HG03575 (cell line): Measurements from ENCODE around the gene RPS3A.
"Not testable (repeated sequence)": the region's sequence is repeated elsewhere in the genome, so short reads cannot be mapped to it uniquely, and the experiment has no call there.

ENCODE experiments used
- ATAC-seq: cut with Tn5 transposase; IDR thresholded peaks from one replicate; pipeline ENCODE4 v1.9.1; 2021; ENCODE audit not compliant: unreplicated experiment, insufficient number of reproducible peaks, low FRiP score; ENCODE audit errors: extremely low read depth

RPS3A gene

DNA sequence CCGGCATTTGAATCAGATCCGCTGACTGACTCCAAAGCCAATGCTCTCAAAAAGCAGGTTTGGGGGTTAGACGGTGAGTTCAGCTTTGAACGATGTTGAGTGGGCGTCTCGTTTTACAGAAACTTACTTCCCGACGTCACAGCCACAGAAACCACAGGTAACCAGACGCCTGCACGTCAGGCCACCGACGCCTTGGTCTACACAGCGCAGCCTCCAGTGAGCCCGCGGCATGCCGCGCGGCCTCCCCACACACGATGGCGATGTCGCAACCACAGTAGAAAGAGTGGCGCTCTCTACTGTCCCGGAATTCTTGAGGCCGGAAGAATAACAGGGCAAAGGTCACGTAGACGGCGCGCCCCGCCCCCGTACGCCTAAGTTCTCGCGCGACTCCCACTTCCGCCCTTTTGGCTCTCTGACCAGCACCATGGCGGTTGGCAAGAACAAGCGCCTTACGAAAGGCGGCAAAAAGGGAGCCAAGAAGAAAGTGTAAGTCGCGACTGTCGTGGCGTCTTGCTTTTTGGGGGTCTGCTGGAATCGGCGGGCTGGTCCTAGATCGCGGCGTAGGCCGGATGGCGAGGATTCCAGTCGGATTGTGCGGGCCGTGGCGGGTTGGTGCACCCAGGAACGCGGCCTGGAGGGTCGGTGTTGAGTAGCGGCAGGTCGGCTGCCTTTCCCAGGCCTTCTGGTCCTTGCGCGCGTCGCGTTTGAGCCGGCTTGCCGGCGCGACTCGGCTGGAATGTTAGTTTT, at the start of gene RPS3A:
Gene RPS3A (plus strand): TSS at position 400 of the 747 bp plus-strand sequence. CDS start 25 bp downstream, at position 425.
- ATAC-seq = peak; percentile 80

DNA sequence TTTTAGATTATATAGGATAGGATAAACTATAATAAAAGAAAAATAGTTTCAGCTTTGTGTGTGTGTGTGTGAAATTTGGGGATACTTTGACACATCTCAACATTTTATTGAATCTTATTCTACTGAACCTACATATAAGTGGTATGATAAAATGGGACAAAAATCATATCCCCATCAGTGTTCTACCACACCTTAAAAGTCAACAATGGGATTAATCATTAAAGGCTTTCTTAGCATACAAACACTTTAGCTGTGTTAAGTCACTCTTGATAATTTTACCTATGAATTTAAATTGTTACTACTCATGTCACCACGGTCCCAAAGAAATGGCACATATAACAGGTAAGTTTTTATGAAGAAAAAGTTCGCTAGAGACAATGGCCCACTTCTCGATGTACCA, 46.6 kb upstream of the RPS3A start:
- no peak for ATAC-seq

DNA sequence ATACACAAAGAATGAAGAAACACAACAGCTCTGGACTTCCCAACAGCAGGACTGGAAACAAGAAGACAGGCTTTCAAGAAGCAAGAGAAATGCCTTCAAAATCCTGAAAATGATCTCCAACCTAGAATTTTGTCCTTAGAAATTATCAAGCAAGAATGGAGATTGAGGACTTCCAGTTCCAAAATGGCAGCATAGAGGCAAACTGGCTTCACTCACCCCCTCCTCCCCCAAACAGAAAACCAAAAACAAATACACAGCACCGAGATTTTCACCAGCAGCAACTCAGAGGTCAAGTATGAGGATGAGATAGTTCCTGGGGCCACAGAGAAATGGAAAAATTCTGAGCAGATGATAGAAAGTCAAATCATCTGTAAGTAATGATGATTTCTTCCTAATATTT, 43.9 kb upstream of the RPS3A start:
- ATAC-seq = no peak

DNA sequence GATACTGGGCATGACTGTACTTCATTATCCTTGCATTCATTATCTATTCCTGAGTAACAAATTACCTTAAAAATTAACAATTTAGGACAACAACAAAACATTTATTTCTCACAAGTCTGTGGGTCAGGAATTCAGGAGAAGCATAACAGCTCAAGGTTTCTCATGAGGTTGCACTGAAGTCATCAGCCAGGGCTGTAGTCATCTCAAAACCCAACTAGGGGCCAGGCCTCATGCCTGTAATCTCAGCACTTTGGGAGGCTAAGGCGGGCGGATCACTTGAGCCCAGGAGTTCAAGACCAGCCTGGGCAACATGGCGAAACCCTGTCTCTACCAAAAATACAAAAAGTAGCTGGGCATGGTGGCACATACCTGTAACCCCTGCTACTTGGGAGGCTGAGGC, 36.3 kb upstream of the RPS3A start:
- not testable (repeated sequence) for ATAC-seq

DNA sequence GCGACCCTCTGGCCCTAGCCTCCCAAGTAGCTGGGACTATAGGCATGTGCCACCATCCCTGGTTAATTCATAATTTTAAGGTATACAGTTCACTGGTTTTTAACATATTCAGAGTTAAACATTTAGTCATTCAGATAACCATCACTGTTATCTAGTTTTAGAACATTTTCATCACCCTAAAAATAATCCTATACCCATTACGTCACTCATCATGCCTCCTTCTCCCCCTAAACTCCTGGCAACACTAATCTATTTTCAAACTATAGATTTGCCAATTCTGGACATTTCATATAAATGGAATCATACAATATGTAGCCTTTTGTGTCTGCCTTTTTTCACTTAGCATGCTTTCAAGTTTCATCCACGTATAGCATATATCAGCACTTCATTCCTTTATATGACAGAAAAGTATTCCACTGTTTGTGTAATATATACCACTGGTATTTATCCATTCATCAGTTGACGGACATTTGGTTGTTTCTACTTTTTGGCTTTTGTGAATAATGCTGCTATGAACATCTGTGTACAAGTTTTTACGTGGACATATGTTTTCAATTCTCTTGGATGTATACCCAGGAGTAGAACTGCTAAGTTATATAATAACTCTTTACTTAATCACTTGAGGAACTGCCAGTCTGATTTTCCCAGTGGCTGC, 32.0 kb upstream of the RPS3A start:
- no peak for ATAC-seq

DNA sequence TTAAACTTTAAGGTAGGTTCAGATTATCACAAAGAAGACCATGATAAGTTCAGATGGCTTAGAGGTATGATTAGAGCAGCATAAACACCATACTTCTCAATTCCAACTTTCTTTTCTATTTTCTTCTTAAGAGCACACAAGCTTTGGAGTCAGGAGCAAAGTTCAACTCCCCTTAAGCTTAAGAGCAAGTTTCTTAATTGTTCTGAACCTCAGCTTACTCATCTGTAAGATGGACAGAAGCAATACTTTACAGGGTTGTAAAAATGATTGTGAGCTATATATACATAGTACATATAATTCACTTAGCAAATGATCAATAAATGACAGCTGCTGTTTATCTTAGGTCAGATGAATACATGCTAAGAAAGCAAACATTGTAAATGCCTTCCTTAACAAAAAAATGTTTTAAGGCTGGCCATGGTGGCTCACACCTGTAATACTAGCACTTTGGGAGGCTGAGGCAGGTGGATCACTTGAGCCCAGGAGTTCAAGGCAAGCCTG, 25.0 kb upstream of the RPS3A start:
- ATAC-seq = no peak

DNA sequence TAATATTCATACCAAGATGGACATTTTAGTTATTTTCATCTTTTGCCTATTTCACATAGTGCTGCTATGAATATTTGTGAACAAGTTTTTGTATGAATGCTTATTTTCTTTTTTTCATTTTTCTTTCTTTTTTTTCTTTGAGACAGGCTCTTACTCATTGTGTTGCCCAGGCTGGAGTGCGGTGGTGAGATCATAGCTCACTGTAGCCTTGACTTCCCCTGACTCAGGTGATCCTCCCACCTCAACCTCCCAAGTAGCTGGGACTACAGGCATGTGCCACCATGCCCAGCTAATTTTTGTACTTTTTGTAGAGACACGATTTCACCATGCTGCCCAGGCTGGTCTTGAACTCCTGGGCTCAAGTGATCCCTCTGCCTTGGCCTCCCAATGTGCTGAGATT, 21.4 kb upstream of the RPS3A start:
- not testable (repeated sequence) for ATAC-seq

DNA sequence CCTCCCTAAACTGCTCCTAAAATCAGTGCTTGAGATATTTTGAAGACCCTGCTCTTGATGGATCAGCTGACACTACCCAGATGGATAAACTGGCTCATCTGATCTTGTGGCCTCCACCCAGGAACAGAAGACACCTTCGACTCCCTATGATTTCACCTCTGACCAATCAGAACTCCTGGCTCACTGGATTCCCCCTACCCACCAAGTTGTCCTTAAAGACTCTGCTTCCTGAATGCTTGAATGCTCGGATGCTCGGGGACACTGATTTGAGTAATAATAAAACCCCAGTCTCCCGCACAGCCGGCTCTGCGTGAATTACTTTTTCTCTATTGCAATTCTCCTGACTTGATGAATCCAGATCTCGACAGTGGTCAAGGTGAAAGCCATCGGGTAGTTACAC, 12.0 kb upstream of the RPS3A start:
- no peak for ATAC-seq

DNA sequence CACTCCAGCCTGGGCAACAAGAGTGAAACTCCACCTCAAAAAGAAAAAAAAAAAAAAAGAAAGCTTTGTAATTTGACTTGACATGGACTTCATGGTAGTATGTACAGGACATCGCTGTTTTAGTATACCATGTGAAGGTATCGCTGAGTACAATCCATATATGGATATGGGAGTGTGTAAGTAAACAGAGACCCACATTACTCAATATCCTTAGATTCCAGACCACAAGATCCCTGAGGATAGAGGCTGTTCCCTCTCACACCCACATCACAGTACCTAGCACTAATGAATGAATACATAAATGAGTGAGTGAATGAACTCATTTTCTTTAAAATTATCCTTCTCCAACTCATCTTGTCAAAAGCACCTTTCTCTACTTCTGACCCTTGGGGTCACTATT, 8.4 kb upstream of the RPS3A start:
- no peak for ATAC-seq

DNA sequence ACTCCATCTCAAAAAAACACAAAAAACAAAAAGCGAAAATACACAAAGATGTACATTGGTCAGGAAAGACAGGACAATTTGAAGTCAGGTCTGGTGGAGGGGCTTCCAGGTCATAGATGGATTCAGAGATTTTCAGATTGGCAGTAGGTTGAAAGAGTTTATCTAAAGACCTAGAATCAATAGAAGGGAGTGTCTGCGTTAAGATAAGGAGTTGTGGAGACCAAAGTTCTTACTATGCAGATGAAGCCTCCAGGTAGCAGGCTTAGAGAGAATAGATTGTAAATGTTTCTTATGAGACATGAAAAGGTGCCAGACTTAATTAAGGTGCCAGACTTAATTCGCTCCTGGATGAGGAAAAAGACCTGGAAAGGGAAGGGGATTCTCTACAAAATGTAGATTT, 6.9 kb upstream of the RPS3A start:
- ATAC-seq = no peak

DNA sequence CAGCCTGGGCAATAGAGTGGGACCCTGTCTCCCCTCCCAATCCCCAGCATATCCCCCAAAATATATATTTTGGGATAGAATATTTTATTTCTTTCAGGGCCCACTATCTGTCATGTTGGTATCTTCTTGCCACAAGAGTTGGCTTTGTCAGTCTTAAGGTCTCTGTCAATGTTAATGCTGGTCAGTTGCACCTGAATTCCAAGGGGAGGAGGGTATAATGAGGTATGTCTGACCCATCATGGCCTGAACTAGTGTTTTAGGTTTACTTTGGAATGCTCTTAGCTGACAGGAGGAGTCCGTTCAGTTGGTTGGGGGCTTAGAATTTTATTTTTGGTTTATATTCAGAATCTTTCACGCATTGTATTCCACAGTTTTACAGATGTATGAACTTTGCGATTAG, 6.2 kb upstream of the RPS3A start:
- ATAC-seq = no peak

DNA sequence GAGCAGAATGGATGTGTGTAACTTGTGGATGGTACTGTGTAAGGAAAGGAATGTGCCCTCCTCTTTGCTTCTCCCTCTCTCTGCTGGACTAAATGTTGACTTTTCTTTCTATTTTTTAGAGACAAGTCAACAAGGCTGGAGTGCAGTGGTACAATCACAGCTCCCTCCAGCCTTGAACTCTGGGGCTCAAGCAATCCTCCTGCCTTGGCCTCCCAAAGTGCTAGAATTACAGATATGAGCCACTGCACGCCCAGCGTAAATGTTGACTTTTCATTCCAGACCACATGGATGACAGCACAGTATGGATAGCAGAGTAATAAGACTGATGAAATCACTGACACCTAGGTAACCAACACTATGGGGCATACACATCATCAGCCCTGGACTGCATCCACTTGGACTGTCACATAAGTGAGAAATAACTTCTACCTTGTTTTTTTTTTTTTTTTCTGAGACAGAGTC, 5.1 kb upstream of the RPS3A start:
- no peak for ATAC-seq

DNA sequence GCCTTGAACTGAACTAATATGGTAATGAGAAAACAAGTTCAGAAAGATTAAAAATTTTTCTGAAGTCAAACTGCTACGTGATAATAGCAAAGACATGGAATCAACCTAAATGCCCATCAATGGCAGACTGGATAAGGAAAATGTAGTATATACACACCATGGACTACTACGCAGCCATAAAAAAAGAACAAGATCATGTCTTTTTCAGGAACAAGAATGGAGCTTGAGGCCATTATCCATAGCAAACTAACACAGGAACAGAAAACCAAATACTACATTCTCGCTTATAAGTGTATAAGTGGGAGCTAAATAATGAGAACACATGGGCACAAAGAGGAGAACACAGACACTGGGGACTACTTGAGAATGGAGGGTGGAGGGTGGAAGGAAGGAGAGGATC, 4.3 kb upstream of the RPS3A start:
- no peak for ATAC-seq

DNA sequence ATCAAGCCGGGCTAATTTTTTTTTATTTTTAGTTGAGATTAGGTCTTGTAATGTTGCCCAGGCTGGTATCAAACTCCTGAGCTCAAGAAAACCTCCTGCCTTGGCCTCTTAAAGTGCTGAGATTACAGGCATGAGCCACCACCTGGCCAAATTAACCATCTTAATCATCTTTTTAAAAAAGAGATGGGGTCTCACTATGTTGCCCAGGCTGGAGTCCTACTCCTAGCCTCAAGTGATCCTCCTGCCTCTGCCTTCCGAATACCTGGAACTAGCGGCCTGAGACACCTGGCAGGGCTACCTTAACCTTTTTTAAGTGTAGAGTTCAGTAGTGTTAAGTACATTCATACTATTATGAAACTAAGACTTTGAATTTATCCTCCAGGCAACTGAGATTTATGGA, 1.7 kb upstream of the RPS3A start:
- no peak for ATAC-seq

DNA sequence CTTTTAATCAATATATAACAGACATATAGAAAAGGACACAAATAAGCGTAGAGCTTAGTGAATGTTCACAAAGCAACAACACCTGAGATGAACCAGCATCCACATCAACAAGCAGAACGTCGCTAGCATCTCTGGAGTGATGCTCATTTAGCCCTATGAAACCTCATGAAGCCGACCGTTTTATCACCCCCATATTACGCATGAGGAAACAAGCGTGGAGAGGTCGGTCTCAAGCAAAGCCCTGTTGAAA, 524 bp upstream of the RPS3A start:
- no peak for ATAC-seq

DNA sequence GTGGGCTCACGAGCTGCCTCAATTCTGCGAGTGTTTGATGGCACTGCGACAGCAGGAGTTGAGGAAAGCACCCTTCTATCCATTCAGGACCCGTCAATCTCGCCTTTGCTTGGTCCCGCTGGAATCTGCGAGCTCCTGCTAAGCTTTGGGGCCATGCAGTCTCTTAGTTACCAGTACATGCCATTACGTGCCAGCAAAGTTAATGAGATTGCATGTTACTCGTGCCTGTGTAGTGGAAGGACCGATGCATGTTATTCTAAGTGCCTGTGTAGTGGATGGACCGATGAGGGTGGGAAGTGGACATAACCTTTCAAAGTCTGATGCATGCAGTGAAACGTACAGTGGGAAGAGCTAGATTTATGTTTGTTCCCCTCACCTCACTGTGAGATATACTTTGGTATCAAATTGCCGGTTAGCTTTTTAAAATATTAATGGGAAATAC, 569 bp downstream of the RPS3A start:
- ATAC-seq = no peak

DNA sequence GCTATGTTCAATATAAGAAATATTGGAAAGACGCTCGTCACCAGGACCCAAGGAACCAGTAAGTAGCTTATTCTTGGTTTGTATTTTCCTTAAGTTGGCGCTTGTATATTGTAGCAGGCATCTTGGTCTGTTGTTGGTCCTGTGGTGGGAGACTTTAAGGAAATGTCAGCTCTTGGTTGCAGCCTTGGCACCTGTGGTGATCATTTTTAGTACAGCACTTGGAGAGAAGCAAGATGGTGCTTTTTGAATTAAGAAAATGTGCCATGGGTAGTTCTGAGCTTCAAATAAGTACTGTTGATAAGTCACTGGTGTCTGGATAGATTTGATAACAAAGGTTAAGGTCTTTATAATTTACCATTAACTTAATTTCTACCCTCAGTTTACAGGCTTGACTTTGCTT, 1.1 kb downstream of the RPS3A start:
- ATAC-seq = no peak

DNA sequence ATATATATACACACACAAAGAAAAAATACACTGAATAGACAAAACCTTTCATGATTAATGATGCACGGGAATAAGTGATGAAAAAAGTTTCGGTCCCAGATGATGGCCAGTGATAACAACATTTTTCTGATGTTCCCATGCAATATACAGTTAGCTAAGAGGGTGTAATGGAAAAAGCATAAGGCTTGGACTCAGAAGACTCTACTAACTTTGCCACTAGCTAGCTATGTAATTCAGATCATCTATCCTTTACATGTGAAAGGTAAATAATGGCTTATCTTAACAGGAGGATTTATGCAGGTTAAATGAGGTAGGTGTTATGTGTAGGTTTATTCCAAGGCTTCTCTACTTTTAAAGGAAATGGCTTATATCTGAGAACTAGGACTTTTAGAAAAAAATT, 4.3 kb downstream of the RPS3A start:
- no peak for ATAC-seq

DNA sequence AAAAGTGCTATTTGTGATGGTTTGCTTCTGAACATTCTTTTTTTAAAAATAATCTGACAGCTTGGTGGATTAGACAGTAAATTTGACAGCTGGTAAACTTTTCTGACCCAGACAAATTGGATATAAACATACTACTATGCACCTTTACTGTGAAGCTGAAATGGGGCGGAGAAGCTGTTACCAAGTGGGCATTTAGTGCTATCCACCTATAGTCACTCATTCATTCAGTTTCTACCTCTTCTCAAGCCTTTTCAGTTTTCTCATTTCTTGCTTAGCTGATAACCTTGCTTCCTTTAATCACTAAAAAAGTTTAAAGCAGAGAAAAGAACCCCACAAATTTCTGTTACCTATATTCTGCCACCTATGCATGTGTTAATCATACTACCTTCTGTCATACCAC, 5.2 kb downstream of the RPS3A start:
- no peak for ATAC-seq

DNA sequence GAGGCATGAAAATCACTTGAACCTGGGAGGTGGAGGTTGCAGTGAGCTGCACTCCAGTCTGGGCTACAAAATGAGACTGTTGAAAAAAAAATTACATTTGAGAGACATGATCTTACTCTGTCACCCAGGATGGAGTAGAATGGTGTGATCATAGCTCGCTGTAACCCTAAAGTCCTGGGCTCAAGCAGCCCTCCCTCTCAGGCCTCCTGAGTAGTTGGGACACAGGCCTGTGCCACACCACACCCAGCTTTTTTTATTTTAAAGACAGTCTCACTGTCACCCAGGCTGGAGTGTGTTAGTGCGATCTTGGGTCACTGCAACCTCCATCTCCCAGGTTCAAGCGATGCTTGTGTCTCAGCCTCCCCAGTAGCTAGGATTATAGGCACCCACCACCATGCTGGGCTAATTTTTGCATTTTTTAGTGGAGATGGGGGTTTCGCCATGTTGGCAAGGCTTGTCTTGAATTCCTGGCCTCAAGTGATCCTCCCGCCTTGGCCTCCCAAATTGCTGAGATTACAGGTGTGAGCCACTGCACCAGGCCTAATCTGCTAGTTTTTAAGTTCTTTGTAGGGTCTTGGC, 6.1 kb downstream of the RPS3A start:
- no peak for ATAC-seq
